ENCODE data around the gene AAMP. TPM values are rescaled to one million over a fixed set of nuclear protein-coding genes. Genes with fewer than 3 reads are reported as not detected.

AAMP gene
- total RNA-seq, 4 donors from 2014 or later: 97.8 to 163 (median 131) TPM

DNA sequence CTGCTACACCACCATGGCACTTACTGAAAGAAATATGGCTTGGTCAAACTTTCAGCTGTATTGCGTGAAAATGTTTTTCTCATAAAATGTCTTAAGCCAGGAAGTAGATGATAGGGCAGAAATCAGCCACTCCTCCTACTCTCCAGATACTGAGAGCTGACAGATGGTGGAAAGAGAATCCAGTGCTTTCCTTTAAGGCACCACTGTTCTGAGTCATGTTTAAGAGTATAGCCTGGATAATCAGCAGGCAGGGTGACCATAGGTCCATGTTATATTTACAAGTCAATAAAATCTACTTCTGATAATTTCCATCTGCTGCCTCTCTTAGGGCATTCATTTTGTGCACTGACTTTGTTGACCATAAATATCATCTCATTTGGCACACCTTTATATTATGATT lies 31.1 kb downstream of the AAMP start:
- Histone ChIP-seq H3K4me3 (no peak overlapping the region), H3K4me1 (peaks cover 0 to 16% (median 0%) of the 10 kb centered on the region in 3 donors), H3K9me3 (no peaks in the 10 kb centered on the region), H3K27me3 (no peaks in the 10 kb centered on the region), H3K36me3 (peaks cover 3 to 99% of the 10 kb centered on the region in 2 donors), H3K27ac (no peak overlapping the region)
- no peak for TF ChIP-seq POLR2A (IDR thresholded peaks at IDR 0.05)
- TF ChIP-seq EP300 (IDR thresholded peaks at IDR 0.05): no peak
- TF ChIP-seq POLR2AphosphoS5 (IDR thresholded peaks at IDR 0.05): no peak
- TF ChIP-seq, protein P1, sequence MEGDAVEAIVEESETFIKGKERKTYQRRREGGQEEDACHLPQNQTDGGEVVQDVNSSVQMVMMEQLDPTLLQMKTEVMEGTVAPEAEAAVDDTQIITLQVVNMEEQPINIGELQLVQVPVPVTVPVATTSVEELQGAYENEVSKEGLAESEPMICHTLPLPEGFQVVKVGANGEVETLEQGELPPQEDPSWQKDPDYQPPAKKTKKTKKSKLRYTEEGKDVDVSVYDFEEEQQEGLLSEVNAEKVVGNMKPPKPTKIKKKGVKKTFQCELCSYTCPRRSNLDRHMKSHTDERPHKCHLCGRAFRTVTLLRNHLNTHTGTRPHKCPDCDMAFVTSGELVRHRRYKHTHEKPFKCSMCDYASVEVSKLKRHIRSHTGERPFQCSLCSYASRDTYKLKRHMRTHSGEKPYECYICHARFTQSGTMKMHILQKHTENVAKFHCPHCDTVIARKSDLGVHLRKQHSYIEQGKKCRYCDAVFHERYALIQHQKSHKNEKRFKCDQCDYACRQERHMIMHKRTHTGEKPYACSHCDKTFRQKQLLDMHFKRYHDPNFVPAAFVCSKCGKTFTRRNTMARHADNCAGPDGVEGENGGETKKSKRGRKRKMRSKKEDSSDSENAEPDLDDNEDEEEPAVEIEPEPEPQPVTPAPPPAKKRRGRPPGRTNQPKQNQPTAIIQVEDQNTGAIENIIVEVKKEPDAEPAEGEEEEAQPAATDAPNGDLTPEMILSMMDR (IDR thresholded peaks at IDR 0.05): no peak
- ATAC-seq: no peak
- WGBS, 2 donors (ENCODE audit: low coverage in 1 of 2): 80 to 88% methylated on average over 1 of the region's 1 CpG

DNA sequence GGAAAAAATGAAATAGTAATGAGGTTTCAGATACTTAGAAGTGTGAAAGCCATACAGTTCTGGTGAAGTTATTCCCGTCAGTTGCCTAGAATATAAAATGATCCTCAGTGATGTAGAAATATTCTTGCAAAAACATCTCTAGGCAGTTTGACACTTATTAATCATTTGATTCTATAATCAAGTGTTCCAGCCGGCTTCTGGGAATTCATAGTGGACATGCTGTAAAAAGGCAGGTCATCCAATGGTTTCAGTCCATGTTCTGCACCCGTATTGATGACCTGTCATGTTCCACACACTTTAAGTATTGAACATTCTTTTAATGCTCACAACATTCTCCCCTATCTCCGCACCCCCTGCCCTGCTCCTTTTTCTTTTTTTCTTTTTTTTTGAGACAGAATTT lies 33.1 kb downstream of the AAMP start:
- ATAC-seq: no peak
- H3K4me3 ChIP-seq: no peak overlapping the region
- no peak overlapping the region for H3K27ac ChIP-seq
- WGBS, 2 donors (ENCODE audit: low coverage in 1 of 2): 71 to 84% methylated on average over 2 to 4 of the region's 4 CpGs
- no peaks in the 10 kb centered on the region for H3K9me3 ChIP-seq
- H3K36me3 ChIP-seq: peaks cover 3 to 97% of the 10 kb centered on the region in 2 donors
- no peaks in the 10 kb centered on the region for H3K27me3 ChIP-seq
- TF ChIP-seq EP300 (IDR thresholded peaks at IDR 0.05) (no peak), POLR2AphosphoS5 (IDR thresholded peaks at IDR 0.05) (no peak), POLR2A (IDR thresholded peaks at IDR 0.05) (no peak)
- TF ChIP-seq, protein P1 (IDR thresholded peaks at IDR 0.05): no peak
- H3K4me1 ChIP-seq: peaks cover 0 to 19% (median 0%) of the 10 kb centered on the region in 3 donors

DNA sequence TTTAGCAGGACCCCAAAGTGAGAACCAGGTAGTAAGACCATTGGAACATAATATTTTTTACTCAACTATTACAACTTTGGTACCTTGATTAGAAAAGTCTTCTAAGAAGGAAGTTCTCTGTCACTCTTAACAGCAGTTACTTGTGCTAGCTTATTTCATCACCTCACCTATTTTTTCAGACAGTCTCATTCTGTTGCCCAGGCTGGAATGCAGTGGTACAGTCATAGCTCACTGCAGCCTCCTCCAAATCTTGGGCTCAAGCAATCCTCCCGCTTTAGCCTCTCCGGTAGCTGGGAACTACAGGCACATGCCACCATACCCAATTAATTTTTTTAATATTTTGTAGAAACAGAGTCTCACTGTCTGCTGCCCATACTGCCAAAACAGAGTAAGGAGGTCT lies 34.9 kb downstream of the AAMP start:
- 100% methylated on average over 2 of the region's 2 CpGs for WGBS, 2 donors (ENCODE audit: low coverage in 1 of 2)
- Histone ChIP-seq H3K36me3 (peaks cover under 1 to 98% of the 10 kb centered on the region in 2 donors), H3K27ac (no peak overlapping the region), H3K9me3 (no peaks in the 10 kb centered on the region), H3K27me3 (no peaks in the 10 kb centered on the region), H3K4me3 (no peak overlapping the region), H3K4me1 (peaks cover 0 to 25% (median 4%) of the 10 kb centered on the region in 3 donors)
- ATAC-seq: no peak
- TF ChIP-seq, protein P1 (IDR thresholded peaks at IDR 0.05): no peak
- no peak for TF ChIP-seq POLR2A (IDR thresholded peaks at IDR 0.05)
- no peak for TF ChIP-seq EP300 (IDR thresholded peaks at IDR 0.05)
- no peak for TF ChIP-seq POLR2AphosphoS5 (IDR thresholded peaks at IDR 0.05)

GRCh38 chr2:218234521-218234920 lies 35.4 kb downstream of the AAMP start:
- Histone ChIP-seq H3K27ac (peak overlapping the region in 1 of 4 donors; percentile 13), H3K36me3 (peaks cover 0 to 98% of the 10 kb centered on the region in 2 donors), H3K4me1 (peaks cover 0 to 30% (median 4%) of the 10 kb centered on the region in 3 donors), H3K9me3 (no peaks in the 10 kb centered on the region), H3K4me3 (no peak overlapping the region), H3K27me3 (no peaks in the 10 kb centered on the region)
- TF ChIP-seq EP300 (IDR thresholded peaks at IDR 0.05): no peak
- no peak for TF ChIP-seq POLR2A (IDR thresholded peaks at IDR 0.05)
- TF ChIP-seq, protein P1 (IDR thresholded peaks at IDR 0.05): no peak
- TF ChIP-seq POLR2AphosphoS5 (IDR thresholded peaks at IDR 0.05): no peak
- WGBS, 2 donors (ENCODE audit: low coverage in 1 of 2): 55 to 83% methylated on average over 2 to 3 of the region's 3 CpGs
- ATAC-seq: no peak

GRCh38 chr2:218233543-218233942 lies 36.4 kb downstream of the AAMP start:
- 57% methylated on average over 2 of the region's 4 CpGs; no CpG with 5 or more reads in 1 of the 2 donors for WGBS, 2 donors (ENCODE audit: low coverage in 1 of 2)
- H3K9me3 ChIP-seq: no peaks in the 10 kb centered on the region
- no peak for ATAC-seq
- peaks cover 4 to 39% (median 6%) of the 10 kb centered on the region in 3 donors for H3K4me1 ChIP-seq
- peaks cover 0 to 97% of the 10 kb centered on the region in 2 donors for H3K36me3 ChIP-seq
- peak overlapping the region in 1 of 4 donors; percentile 13 for H3K27ac ChIP-seq
- TF ChIP-seq POLR2AphosphoS5 (IDR thresholded peaks at IDR 0.05): no peak
- no peak for TF ChIP-seq POLR2A (IDR thresholded peaks at IDR 0.05)
- TF ChIP-seq, protein P1 (IDR thresholded peaks at IDR 0.05): no peak
- no peak for TF ChIP-seq EP300 (IDR thresholded peaks at IDR 0.05)
- H3K27me3 ChIP-seq: no peaks in the 10 kb centered on the region
- H3K4me3 ChIP-seq: no peak overlapping the region

Measured in gastroesophageal sphincter (tissue), 4 donors.